Right atrium auricular region (tissue), 2 donors: ENCODE data around the gene ARHGAP6. TPM values are rescaled to one million over a fixed set of nuclear protein-coding genes. Genes with fewer than 3 reads are reported as not detected.
"Not testable (repeated sequence)": the region's sequence is repeated elsewhere in the genome, so short reads cannot be mapped to it uniquely, and the experiment has no call there.

Experiments
- DNase-seq: peaks from one replicate; pipeline ENCODE4 v3.0.0-alpha.2; 2019; ENCODE audit warnings: low spot score
- H3K27ac ChIP-seq, 2 donors: fragments of 200-600 bp; sonication (generic); 1 replicate in 1 of 2; 2 replicates in 1 of 2; pipeline ENCODE4 v1.5.1; 2016 to 2019
- H3K27me3 ChIP-seq, 2 donors: fragments of 200-600 bp; sonication (generic); one replicate each; pipeline versions ENCODE4 v1.5.1 to v1.6.0; 2017 to 2019
- H3K36me3 ChIP-seq: fragments of 200-600 bp; sonication (generic); one replicate; pipeline ENCODE4 v1.5.1; 2016
- H3K4me1 ChIP-seq, 2 donors: fragments of 200-600 bp; sonication (generic); one replicate each; pipeline versions ENCODE4 v1.5.1 to v1.6.0; 2017 to 2019
- H3K4me3 ChIP-seq, 2 donors: fragments of 200-600 bp; sonication (generic); 1 replicate in 1 of 2; 2 replicates in 1 of 2; pipeline ENCODE4 v1.5.1; 2017 to 2019; ENCODE audit warnings: mild to moderate bottlenecking in 1 of 2, moderate library complexity in 1 of 2
- H3K9me3 ChIP-seq, 2 donors: fragments of 200-600 bp; sonication (generic); one replicate each; pipeline ENCODE4 v1.5.1; 2019
- total RNA-seq, 2 donors: library from RNA; depleted of rRNA; stranded (reverse); fragments of >200 nt; gene quantifications; one replicate each; pipeline ENCODE4 v1.1.0, GENCODE V29; 2016
- TF ChIP-seq, protein P1 (sequence below), 2 donors: fragments of 200-600 bp; sonication (generic); IDR thresholded peaks; one replicate each; pipeline ENCODE4 v1.5.1; 2019; ENCODE audit warnings: antibody characterized with exemption in 2 of 2

Gene ARHGAP6
- total RNA-seq, 2 donors from 2014 or later: 5.1 to 9.4 TPM

- Histone ChIP-seq H3K4me1 (no peaks in the 10 kb centered on the region), H3K9me3 (no peaks in the 10 kb centered on the region), H3K27ac (no peak overlapping the region), H3K36me3 (no peaks in the 10 kb centered on the region), H3K4me3 (no peak overlapping the region), H3K27me3 (no peaks in the 10 kb centered on the region)
- TF ChIP-seq, protein P1, sequence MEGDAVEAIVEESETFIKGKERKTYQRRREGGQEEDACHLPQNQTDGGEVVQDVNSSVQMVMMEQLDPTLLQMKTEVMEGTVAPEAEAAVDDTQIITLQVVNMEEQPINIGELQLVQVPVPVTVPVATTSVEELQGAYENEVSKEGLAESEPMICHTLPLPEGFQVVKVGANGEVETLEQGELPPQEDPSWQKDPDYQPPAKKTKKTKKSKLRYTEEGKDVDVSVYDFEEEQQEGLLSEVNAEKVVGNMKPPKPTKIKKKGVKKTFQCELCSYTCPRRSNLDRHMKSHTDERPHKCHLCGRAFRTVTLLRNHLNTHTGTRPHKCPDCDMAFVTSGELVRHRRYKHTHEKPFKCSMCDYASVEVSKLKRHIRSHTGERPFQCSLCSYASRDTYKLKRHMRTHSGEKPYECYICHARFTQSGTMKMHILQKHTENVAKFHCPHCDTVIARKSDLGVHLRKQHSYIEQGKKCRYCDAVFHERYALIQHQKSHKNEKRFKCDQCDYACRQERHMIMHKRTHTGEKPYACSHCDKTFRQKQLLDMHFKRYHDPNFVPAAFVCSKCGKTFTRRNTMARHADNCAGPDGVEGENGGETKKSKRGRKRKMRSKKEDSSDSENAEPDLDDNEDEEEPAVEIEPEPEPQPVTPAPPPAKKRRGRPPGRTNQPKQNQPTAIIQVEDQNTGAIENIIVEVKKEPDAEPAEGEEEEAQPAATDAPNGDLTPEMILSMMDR (IDR thresholded peaks at IDR 0.05): no peak
- DNase-seq: no peak
These were observed 85.8 kb downstream of the ARHGAP6 start for GRCh38 chrX:11579636-11580600.

DNA sequence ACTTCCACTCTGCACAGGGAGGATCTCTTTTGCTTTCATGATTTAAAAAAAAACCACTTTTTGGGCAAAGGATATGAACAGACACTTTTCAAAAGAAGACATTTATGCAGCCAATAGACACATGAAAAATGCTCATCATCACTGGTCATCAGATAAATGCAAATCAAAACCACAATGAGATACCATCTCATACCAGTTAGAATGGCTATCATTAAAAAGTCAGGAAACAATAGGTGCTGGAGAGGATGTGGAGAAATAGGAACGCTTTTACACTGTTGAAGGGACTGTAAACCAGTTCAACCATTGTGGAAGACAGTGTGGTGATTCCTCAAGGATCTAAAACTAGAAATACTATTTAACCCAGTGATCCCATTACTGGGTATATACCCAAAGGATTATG is 87.4 kb downstream of the ARHGAP6 start:
- H3K27ac ChIP-seq, DNase-seq, H3K4me3 ChIP-seq, H3K27me3 ChIP-seq, H3K9me3 ChIP-seq, H3K4me1 ChIP-seq, H3K36me3 ChIP-seq: not testable (repeated sequence)

DNA sequence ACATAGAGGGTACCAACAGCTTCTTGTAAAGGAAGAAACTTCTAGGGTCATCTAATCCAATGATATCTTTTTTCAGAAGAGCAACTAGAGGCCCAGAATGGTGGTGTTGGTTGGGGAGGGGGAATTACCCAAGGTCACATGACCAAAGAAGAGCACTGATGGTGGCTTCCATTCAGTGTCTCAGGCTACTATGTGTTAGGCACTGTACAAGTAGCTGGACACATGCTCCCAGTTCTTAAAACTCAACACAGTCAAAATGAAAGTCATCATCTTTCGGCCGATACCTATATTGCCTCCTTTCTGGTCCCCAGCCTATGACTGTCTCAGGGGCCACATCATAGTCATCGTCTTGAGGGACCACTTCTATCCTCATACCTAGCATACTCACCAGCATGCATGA is 88.1 kb downstream of the ARHGAP6 start:
- Histone ChIP-seq H3K4me1 (no peaks in the 10 kb centered on the region), H3K27me3 (no peaks in the 10 kb centered on the region), H3K27ac (no peak overlapping the region), H3K36me3 (no peaks in the 10 kb centered on the region), H3K4me3 (no peak overlapping the region), H3K9me3 (no peaks in the 10 kb centered on the region)
- DNase-seq: no peak
- TF ChIP-seq, protein P1 (IDR thresholded peaks at IDR 0.05): no peak

- no peak overlapping the region for H3K4me3 ChIP-seq
- no peaks in the 10 kb centered on the region for H3K27me3 ChIP-seq
- TF ChIP-seq, protein P1 (IDR thresholded peaks at IDR 0.05): no peak
- H3K27ac ChIP-seq: no peak overlapping the region
- H3K9me3 ChIP-seq: no peaks in the 10 kb centered on the region
- DNase-seq: no peak
- H3K36me3 ChIP-seq: no peaks in the 10 kb centered on the region
- no peaks in the 10 kb centered on the region for H3K4me1 ChIP-seq
These were observed 90.4 kb downstream of the ARHGAP6 start for GRCh38 chrX:11575332-11575731.

- no peak for DNase-seq
- Histone ChIP-seq H3K27me3 (no peaks in the 10 kb centered on the region), H3K9me3 (no peaks in the 10 kb centered on the region), H3K4me1 (no peaks in the 10 kb centered on the region), H3K4me3 (no peak overlapping the region), H3K36me3 (no peaks in the 10 kb centered on the region), H3K27ac (no peak overlapping the region)
- TF ChIP-seq, protein P1 (IDR thresholded peaks at IDR 0.05): no peak
These were observed 98.0 kb downstream of the ARHGAP6 start for GRCh38 chrX:11567528-11568220.

DNA sequence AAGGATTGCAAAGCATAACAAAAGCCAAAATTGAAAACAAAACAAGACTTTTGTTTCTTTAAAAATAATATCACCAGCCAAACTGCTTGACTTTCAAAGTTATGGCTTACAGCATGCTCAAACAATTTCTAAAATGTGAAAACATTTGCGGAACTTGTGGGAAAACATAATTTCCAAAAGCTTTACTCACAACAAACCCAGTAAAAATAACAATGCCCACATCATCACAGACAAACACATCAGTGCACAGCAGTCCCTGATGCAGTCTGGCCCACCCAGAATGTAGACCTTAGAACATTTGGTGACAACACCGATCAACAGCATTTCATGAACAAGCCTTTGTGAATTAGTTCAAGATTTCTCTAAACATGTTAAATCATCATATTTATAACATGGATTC is 98.9 kb downstream of the ARHGAP6 start:
- no peak overlapping the region for H3K4me3 ChIP-seq
- H3K27ac ChIP-seq: no peak overlapping the region
- TF ChIP-seq, protein P1 (IDR thresholded peaks at IDR 0.05): no peak
- no peaks in the 10 kb centered on the region for H3K9me3 ChIP-seq
- no peaks in the 10 kb centered on the region for H3K4me1 ChIP-seq
- no peaks in the 10 kb centered on the region for H3K27me3 ChIP-seq
- no peak for DNase-seq
- H3K36me3 ChIP-seq: no peaks in the 10 kb centered on the region
